Globus pallidus (tissue), 1 donor: Measurements from ENCODE around the gene PPP3CA.
"Not testable (repeated sequence)": the region's sequence is repeated elsewhere in the genome, so short reads cannot be mapped to it uniquely, and the experiment has no call there.

Experiments used
- DNase-seq: peaks from one replicate; pipeline ENCODE4 v3.0.0-alpha.2; 2015; ENCODE audit warnings: low spot score

PPP3CA gene

GRCh38 chr4:101008503-101008902 is 338.8 kb downstream of the PPP3CA start:
- DNase-seq = no peak

DNA sequence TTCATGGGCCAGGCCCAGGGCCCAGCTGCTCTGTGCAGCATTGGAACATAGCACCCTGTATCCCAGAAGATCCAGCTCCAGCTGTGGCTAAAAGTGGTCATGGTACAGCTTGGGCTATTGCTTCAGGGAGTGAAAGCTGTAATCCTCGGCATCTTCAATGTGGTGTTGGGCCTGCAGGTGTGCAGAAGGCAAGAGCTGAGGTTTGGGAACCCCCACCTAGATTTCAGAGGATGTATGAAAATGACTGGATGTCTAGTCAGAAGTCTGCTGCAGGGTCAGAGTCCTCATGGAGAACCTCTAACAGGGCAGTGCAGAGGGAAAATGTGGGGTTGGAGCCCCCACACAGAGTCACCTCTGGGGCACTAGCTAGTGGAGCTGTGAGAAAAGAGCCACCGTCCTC is 341.7 kb downstream of the PPP3CA start:
- DNase-seq = no peak

- no peak for DNase-seq
Observed at GRCh38 chr4:101000496-101000895, 346.8 kb downstream of the PPP3CA start.

- no peak for DNase-seq
Observed at GRCh38 chr4:100995671-100996070, 351.7 kb downstream of the PPP3CA start.

- not testable (repeated sequence) for DNase-seq
Observed at GRCh38 chr4:100995002-100995401, 352.3 kb downstream of the PPP3CA start.

DNA sequence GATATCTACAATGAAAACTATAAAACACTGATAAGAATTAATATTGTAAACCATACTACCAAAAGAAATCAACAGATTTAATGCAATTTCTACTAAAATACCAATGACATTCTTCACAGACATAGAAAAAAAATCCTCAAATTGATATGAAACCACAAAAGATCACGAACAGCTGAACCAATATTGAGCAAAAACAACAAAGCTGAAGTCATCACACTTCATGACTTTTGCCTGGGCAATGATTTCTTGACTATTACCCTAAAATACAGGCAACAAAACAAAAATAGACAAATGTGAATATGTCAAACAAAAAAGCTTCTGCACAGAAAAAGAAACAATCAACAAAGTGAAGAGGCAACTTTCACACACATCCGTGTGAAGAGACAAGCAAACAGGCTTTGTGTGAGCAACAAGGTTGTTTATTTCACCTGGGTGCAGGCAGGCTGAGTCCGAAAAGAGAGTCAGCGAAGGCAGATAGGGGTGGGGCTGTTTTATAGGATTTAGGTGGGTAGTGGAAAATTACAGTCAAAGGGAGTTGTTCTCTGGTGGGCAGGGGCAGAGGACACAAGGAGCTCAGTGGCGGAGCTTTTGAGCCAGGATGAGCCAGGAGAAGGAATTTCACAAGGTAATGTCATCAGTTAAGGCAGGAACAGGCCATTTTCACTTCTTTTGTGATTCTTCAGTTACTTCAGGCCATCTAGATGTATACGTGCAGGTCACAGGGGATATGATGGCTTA is 355.8 kb downstream of the PPP3CA start:
- not testable (repeated sequence) for DNase-seq

- DNase-seq = no peak
Observed at GRCh38 chr4:100989401-100989800, 357.9 kb downstream of the PPP3CA start.

DNA sequence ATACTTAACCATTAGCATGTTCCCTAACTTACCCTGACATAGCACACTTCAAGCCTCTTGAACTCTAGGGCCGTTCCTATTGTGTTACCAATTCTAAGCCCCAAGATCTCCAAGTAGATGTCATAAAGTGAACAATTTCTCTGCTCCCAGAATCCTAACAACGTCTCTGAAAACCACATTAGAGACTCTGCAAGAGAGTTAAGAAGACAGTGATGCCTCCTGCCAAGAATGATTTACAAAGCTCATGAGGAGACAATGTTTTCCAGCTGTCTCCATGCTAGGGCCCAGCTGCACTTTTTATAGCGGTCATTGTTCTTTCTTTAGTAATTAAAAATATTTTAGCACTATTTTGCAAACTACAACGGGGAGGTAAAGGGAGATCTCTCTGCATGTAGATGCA is 358.4 kb downstream of the PPP3CA start:
- DNase-seq = no peak

GRCh38 chr4:100986360-100986868 is 360.9 kb downstream of the PPP3CA start:
- peak; percentile 26 for DNase-seq

GRCh38 chr4:100985576-100985975 is 361.8 kb downstream of the PPP3CA start:
- no peak for DNase-seq

- DNase-seq = no peak
Observed at GRCh38 chr4:100984901-100985300, 362.4 kb downstream of the PPP3CA start.

DNA sequence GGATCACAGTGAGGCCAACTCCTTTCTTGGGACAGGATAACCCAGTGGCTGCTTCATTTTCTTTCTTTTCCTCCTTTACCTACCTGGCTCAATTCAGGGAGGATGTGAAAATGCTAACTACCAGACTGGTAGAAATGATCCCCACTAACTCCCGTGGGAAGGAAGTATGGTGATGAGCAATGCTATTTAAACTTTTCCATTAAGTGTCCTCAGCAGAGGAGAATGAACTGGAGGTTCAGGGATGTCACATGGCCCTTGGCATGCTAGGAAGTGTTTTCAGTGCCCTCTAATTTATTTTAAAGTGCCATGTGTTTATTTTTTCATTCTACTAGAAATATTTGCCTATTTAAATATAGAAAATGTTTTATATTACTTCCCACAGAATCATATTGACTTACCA is 363.9 kb downstream of the PPP3CA start:
- no peak for DNase-seq

- no peak for DNase-seq
Observed at GRCh38 chr4:100982345-100982744, 365.0 kb downstream of the PPP3CA start.

DNA sequence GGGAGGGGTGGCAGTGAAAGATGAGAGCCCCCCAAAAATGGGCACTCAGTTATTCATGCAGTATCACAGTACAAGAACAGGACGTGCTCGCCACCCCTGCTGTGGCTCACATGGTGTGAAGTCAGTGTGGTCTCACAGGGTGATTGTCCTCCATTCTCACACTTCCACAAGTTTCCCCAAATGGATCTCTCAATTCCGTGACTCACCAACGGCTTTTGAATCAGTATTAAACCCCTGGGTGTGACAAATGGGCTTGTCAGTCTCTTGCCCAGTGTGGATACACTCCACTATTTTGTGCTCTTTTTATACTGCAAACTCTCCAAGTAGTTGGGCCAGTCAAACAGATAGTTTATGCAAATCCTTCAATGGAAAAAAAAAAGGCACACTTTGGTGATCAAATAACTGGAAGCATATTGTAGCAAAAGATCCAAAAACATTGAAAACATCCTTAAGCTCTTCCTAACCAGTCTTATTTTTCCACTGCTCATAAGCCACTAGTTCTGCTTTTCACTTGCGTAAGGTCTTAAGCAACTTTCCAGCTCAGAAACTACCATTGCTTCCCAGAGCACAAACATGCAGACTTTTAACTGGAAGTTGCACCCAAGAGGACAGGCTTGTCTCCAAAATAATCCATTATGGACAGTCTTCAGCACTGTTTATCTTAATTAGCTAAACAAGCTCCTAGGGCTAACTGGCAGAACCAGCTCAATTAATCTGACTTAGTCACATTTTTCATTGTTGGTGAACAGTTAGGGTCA is 365.7 kb downstream of the PPP3CA start:
- DNase-seq = peak; percentile 13

- no peak for DNase-seq
Observed at GRCh38 chr4:100979736-100980135, 367.6 kb downstream of the PPP3CA start.

DNA sequence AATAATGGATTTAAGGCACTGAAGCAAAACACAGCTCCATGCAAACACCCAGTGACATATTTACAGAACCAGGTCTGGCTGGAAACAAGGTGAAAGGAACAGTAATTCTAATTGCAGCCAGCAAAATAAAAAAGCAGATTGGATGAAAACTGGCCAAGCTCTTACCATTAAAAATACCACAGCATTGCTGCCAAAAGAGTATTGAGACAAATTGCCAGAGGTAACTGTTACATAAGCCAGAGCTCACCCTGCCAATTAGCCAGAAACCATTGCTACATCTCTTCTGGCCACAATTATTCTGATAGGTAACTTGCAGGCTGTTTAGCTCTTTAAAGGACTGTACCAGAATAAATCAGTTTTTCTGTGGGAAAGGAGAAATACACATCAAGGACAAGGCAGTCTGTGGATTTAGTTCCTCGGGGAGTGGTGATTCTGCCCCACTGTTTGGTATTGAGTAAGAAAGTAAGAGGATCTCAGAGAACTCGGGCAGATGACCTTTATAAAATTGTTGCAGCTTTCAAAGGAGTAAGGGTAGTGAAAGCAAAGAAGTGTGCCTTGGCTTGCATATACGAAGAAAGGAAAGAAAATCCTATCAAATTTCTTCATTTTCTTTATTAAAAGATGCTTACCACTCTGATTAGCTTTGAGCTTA is 369.5 kb downstream of the PPP3CA start:
- no peak for DNase-seq

GRCh38 chr4:100977274-100977673 is 370.1 kb downstream of the PPP3CA start:
- DNase-seq = no peak
